PC-3 (cell line): ENCODE measurements around the gene STRIP2. TPM values are rescaled to one million over a fixed set of nuclear protein-coding genes. Genes with fewer than 3 reads are reported as not detected.

ENCODE experiments used
- ATAC-seq: fragments of 200-7000 bp; cut with Tn5 transposase; 2 replicates; pipeline ENCODE4 v1.9.1; 2020; ENCODE audit warnings: mild to moderate bottlenecking, moderate library complexity
- BruUV-seq: library from RNA; stranded (reverse); fragments of 400-500 nt; replicated peaks from 2 replicates; lab custom pipeline; 2021; lab: Mats Ljungman, UMichigan
- CTCF ChIA-PET: fragments of 300-600 bp; sonication (Branson Sonifier 250); formaldehyde crosslinking; loops from one replicate; lab custom pipeline; 2022; ENCODE audit warnings: antibody characterized with exemption; lab: Charles Lee
- POLR2A ChIA-PET: fragments of 300-600 bp; sonication (Branson Sonifier 250); formaldehyde crosslinking; loops from one replicate; lab custom pipeline; 2022; ENCODE audit warnings: antibody characterized with exemption; ENCODE audit not compliant: unreplicated experiment; lab: Charles Lee
- DNase-seq: peaks from one replicate; pipeline ENCODE4 v3.0.0-alpha.2; 2015
- H2AFZ ChIP-seq: fragments of 300-600 bp; sonication (generic); 2 replicates; pipeline ENCODE4 v1.6.0; 2016; ENCODE audit warnings: antibody characterized with exemption, low read length
- H3F3A ChIP-seq: fragments of 300-600 bp; sonication (generic); one replicate; pipeline ENCODE4 v1.6.0; 2017; ENCODE audit warnings: antibody characterized with exemption, low read length, control low read depth, mild to moderate bottlenecking; ENCODE audit not compliant: unreplicated experiment
- H3K27ac ChIP-seq: fragments of 300-600 bp; sonication (generic); 2 replicates; pipeline ENCODE4 v1.5.1; 2016; ENCODE audit warnings: mild to moderate bottlenecking, low read length
- H3K27me3 ChIP-seq: fragments of 300-600 bp; sonication (generic); 2 replicates; pipeline ENCODE4 v1.6.1; 2016; ENCODE audit warnings: low read length, mixed read lengths
- H3K36me3 ChIP-seq: fragments of 300-600 bp; sonication (generic); 2 replicates; pipeline ENCODE4 v1.6.1; 2016; ENCODE audit warnings: low read depth, mixed run types, low read length, mixed read lengths
- H3K4me1 ChIP-seq: fragments of 300-600 bp; sonication (generic); 2 replicates; pipeline ENCODE4 v1.5.1; 2016; ENCODE audit warnings: low read length; ENCODE audit not compliant: insufficient read depth
- H3K4me2 ChIP-seq: fragments of 300-600 bp; sonication (generic); 2 replicates; pipeline ENCODE4 v1.6.0; 2016; ENCODE audit warnings: low read length
- H3K4me3 ChIP-seq: fragments of 300-600 bp; sonication (generic); 2 replicates; pipeline ENCODE4 v1.5.1; 2016; ENCODE audit warnings: mild to moderate bottlenecking, low read length, mixed read lengths
- H3K79me2 ChIP-seq: fragments of 300-600 bp; sonication (generic); 2 replicates; pipeline ENCODE4 v1.6.1; 2017; ENCODE audit warnings: low read length, mixed read lengths
- H3K9ac ChIP-seq: fragments of 300-600 bp; sonication (generic); 2 replicates; pipeline ENCODE4 v1.6.0; 2016; ENCODE audit warnings: mild to moderate bottlenecking, low read length
- H3K9me2 ChIP-seq: fragments of 300-600 bp; sonication (generic); replicated peaks from 2 replicates; pipeline ENCODE4 v1.6.1; 2016; ENCODE audit warnings: mixed run types, low read length, mixed read lengths
- H3K9me3 ChIP-seq: fragments of 300-600 bp; sonication (generic); 2 replicates; pipeline ENCODE4 v1.6.1; 2016; ENCODE audit warnings: low read length, mixed read lengths
- H4K20me1 ChIP-seq: fragments of 300-600 bp; sonication (generic); 2 replicates; pipeline ENCODE4 v1.6.1; 2016; ENCODE audit warnings: low read length, mixed read lengths
- EZH2 ChIP-seq: fragments of 300-600 bp; sonication (generic); IDR thresholded peaks from one replicate; pipeline ENCODE4 v1.6.1; 2017; ENCODE audit warnings: antibody characterized with exemption, mild to moderate bottlenecking, low read length; ENCODE audit not compliant: unreplicated experiment
- EZH2phosphoT487 ChIP-seq: fragments of 300-600 bp; sonication (generic); IDR thresholded peaks from 2 replicates; pipeline ENCODE4 v1.6.1; 2018; ENCODE audit warnings: mild to moderate bottlenecking, antibody characterized with exemption, low read length, borderline replicate concordance
- intact Hi-C: fragments of 100-400 bp; cut with micrococcal nuclease; formaldehyde crosslinking; loops from 2 replicates; pipeline ENCODE4 v1.9.0; 2023
- total RNA-seq: library from RNA; depleted of rRNA; stranded (reverse); fragments of >200 nt; gene quantifications from 2 replicates; pipeline ENCODE4 v1.2.3, GENCODE V29; 2014
- TF ChIP-seq, protein P1 (sequence below): fragments of 300-600 bp; sonication (generic); conservative IDR thresholded peaks from 2 replicates; pipeline ENCODE4 v1.5.1; 2017; ENCODE audit warnings: antibody characterized with exemption, low read depth, mild to moderate bottlenecking, low read length

STRIP2 gene
- total RNA-seq, 1 experiment from 2014 or later = 7.5 TPM

DNA sequence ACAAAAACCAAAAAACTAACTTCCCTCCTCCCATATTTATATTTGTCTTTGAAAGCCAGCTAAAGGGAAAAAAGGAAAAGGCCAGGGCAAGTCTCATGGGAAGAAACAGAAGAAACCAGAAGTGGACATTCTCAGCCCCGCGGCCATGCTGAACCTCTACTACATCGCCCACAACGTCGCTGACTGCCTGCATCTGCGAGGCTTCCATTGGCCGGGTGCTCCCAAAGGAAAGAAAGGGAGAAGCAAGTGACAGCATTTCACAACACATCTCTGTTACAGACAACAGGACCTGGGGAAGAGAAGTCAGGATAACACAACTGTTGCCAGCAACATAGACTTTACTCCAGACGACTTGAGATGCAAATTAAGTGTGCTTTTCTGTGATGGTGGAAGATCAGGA is 78.0 kb downstream of the STRIP2 start:
- Histone ChIP-seq H3K9ac (no peak overlapping the region), H3K4me1 (no peaks in the 10 kb centered on the region), H3K79me2 (no peaks in the 10 kb centered on the region), H3K27me3 (no peaks in the 10 kb centered on the region), H3K9me2 (no peaks in the 10 kb centered on the region), H3K36me3 (no peaks in the 10 kb centered on the region), H3K9me3 (no peaks in the 10 kb centered on the region), H3K4me2 (no peak overlapping the region), H4K20me1 (no peaks in the 10 kb centered on the region), H3K27ac (no peak overlapping the region), H3F3A (no peaks in the 10 kb centered on the region), H2AFZ (no peak overlapping the region), H3K4me3 (no peak overlapping the region)
- intact Hi-C loops = no loop called here
- no peak for TF ChIP-seq EZH2
- TF ChIP-seq, protein P1, sequence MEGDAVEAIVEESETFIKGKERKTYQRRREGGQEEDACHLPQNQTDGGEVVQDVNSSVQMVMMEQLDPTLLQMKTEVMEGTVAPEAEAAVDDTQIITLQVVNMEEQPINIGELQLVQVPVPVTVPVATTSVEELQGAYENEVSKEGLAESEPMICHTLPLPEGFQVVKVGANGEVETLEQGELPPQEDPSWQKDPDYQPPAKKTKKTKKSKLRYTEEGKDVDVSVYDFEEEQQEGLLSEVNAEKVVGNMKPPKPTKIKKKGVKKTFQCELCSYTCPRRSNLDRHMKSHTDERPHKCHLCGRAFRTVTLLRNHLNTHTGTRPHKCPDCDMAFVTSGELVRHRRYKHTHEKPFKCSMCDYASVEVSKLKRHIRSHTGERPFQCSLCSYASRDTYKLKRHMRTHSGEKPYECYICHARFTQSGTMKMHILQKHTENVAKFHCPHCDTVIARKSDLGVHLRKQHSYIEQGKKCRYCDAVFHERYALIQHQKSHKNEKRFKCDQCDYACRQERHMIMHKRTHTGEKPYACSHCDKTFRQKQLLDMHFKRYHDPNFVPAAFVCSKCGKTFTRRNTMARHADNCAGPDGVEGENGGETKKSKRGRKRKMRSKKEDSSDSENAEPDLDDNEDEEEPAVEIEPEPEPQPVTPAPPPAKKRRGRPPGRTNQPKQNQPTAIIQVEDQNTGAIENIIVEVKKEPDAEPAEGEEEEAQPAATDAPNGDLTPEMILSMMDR = no peak
- no peak for TF ChIP-seq EZH2phosphoT487
- no peak for DNase-seq
- POLR2A ChIA-PET = no interaction called here
- no peak for ATAC-seq
- CTCF ChIA-PET = no interaction called here
- no TSS peak for BruUV-seq

DNA sequence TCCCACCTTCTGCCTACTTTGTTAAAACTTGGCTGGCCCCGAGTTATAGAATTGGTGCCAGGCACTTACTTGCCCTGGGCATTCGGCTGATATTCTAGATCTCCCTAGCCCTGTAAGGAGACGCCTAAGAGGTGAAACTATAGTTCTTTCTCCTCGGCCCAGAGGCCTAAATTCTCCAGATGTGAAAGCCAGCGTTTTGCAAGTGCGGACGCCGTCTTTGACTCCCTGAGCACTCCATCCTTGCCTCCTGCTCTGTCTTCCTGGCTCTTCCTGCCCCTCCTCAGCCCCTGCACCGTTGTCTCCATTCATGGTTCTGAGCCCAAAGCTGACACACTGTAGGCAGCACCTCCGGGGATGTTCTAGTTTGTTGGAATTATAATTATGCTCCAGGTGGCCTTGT is 79.3 kb downstream of the STRIP2 start:
- ATAC-seq (no peak), DNase-seq (no peak)
- Histone ChIP-seq H4K20me1 (no peaks in the 10 kb centered on the region), H3K27ac (no peak overlapping the region), H3K4me1 (no peaks in the 10 kb centered on the region), H3K9me2 (no peaks in the 10 kb centered on the region), H3K9ac (no peak overlapping the region), H3K4me2 (no peak overlapping the region), H3K27me3 (no peaks in the 10 kb centered on the region), H2AFZ (no peak overlapping the region), H3F3A (no peaks in the 10 kb centered on the region), H3K4me3 (no peak overlapping the region), H3K9me3 (no peaks in the 10 kb centered on the region), H3K36me3 (no peaks in the 10 kb centered on the region), H3K79me2 (no peaks in the 10 kb centered on the region)
- no TSS peak for BruUV-seq
- ChIA-PET POLR2A (no interaction called here), CTCF (no interaction called here)
- intact Hi-C loops = no loop called here
- TF ChIP-seq EZH2 (no peak), EZH2phosphoT487 (no peak)
- TF ChIP-seq, protein P1 = no peak

DNA sequence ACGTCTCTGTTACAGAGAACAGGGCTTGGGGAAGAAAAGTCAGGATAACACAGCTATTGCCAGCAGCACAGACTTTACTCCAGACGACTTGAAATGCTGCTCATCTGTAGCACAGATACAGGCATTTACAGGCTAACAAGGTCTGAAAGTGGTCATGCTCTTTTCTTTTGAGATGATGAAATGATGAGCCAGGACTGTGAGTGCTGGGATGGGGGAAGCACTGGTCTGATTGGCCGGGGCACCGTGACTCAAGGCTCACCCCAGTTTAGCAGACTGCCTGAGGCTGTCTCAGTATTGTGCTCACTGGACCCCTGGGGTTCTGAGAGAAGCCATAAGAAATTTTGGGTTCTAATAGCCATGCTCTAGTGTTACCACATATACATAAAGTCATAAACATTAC is 80.5 kb downstream of the STRIP2 start:
- Histone ChIP-seq H3K27ac (no peak overlapping the region), H4K20me1 (no peaks in the 10 kb centered on the region), H3K9me2 (no peaks in the 10 kb centered on the region), H3K9ac (no peak overlapping the region), H3F3A (no peaks in the 10 kb centered on the region), H3K4me1 (no peaks in the 10 kb centered on the region), H2AFZ (no peak overlapping the region), H3K79me2 (no peaks in the 10 kb centered on the region), H3K27me3 (no peaks in the 10 kb centered on the region), H3K4me3 (no peak overlapping the region), H3K36me3 (no peaks in the 10 kb centered on the region), H3K9me3 (no peaks in the 10 kb centered on the region), H3K4me2 (no peak overlapping the region)
- ATAC-seq = no peak
- no peak for TF ChIP-seq EZH2phosphoT487
- TF ChIP-seq, protein P1 = no peak
- TF ChIP-seq EZH2 = no peak
- ChIA-PET CTCF (no interaction called here), POLR2A (no interaction called here)
- intact Hi-C loops = no loop called here
- no peak for DNase-seq
- BruUV-seq = no TSS peak
